Activated naive CD4-positive, alpha-beta T cell (primary cell): ENCODE results near the gene DUSP10.

ENCODE experiments used
- DNase-seq, 4 experiments: peaks; one replicate each; lab custom pipeline; 2025; lab: John Stamatoyannopoulos, UW

Gene DUSP10

DNA sequence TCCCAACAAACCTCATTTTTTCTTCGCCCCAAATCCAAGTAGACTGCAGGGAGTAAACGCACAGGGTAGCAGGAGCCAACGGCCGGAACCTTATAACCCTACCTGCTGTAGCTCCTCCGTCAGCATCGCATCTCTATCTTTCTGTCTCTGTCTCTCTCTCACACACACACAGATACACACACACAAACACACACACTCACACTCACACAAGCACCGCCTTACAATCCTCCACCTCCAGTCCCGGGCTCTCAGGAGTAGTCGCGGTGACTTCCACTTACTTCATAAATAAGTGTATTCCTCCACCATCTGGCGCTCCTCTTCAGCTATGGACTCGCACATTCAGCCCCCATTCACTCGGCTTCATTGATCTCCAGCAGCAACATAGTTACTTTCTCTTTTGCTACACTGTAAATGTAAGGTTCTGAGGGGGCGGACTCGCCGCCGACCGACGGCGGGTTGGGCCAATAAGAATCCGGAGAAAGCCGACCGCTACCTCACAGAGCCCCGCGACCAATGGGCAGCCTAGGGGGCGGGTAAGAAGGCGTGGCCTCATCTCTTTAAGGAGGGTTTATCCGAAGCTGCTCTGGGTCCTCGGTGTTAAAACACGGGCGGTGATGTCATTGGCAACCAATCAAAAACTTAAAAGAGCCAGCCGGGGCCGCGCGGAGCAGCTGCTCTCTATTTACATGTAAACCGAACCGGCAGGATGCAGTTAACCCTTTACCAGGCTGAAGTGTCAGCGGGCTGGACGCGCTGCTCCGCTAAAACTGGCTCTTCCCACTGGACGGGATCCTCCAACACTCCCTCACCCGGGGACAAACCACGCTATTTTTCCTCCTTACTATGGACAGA lies at the start of gene DUSP10:
Gene DUSP10, minus strand, starts transcription at position 387 of the 852 bp plus-strand sequence. CDS start 2,345 bp downstream, outside the sequence.
- peak; percentile 85 to 97 (median 95) for DNase-seq

DNA sequence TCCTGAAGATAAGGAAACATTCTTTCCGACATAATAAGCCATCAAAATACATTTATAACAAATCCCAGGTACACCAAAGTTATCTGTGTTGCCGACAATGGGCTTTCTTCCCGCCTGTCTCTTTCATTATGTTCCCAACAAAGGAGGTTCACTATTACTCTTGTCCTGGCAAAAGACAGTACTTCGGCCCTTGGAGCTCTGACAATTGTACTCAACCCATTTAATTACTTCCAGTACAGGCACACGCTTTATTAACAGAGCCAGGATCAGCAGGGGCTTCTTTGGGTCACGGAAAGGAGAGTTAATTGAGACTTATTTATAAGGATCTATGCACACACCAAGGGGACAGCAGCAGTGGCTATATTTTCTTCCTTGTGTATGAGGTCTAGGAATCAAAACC lies 46.6 kb upstream of the DUSP10 start:
- no peak for DNase-seq

DNA sequence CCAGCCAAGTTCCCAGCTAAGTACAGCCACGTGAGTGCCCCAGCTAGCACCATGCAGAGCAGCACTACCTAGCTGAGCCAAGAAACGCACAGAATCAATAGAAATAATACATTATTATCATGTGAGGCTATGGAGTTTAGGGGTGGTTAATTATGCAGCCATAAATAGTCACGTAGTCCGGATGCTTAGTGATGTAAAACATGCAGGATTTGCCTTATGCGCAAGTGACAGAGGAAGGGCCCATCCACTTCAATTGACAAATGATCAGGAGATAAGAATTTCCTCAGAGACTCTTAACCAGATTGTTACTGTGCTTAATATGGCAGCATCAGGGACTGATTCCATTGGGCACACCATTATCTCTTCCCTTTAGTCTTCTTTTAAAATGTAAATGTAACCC lies 44.8 kb upstream of the DUSP10 start:
- no peak for DNase-seq

DNA sequence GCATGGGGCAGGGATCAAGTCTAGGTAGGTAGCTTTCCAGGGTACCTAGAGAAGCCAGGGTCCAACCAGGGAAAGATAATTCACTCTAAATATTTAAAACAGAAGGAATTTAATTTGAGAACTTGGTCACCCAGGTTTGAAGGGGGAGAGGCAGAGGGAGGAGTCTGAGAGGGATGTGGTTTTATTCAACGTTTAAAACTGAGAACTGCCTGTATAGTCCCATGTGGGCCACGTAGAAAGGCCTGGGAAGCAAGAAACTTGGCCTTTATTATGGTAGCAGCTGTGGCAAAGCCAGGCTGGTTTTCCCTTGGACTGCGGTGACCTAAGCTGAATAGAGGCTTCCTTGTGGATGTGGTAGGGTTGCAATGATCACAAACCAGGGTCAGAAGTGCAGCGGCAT lies 42.0 kb upstream of the DUSP10 start:
- no peak for DNase-seq

DNA sequence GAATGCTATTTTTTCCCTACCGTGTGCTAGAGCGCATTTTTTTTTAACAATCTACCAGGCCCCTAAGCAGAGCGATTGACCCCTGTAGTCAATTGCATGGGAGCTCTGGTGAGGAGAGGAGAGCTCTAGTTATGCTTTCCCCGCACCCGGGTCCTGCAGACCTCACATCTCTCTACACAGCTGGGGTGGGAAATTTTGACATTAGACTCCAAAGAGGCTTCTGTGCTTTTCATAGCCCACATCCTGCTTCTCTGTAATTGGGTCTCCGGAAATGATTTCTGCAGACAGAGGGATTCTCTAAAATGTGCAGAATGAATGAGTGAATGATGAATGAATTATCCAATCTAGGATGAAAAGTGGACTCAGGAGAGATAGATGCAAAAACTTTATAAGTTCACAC lies 41.5 kb upstream of the DUSP10 start:
- no peak for DNase-seq

- DNase-seq: no peak
These were observed 41.1 kb upstream of the DUSP10 start for GRCh38 chr1:221782970-221783369.

DNA sequence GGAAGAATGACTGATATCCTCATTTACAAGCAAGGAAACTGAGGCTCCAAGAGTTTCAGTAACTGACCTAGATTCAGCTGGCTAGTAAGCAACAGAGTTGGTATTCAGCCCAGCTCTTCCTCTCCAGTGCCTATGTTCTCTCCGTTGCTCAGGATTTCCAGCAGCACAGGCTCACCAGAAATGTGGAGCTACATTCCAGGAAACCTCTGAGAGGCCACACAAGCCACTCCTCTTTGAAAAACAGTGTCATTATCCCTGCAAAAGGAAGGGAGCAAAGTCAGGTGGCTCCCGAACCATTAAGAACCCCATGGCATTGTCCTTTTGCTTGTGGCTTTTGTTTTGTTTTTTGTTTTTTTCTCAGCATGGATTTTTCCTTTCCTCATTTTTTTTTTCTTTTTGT lies 40.6 kb upstream of the DUSP10 start:
- no peak for DNase-seq

- DNase-seq: no peak
These were observed 39.3 kb upstream of the DUSP10 start for GRCh38 chr1:221781102-221781755.

GRCh38 chr1:221780175-221780574 lies 38.3 kb upstream of the DUSP10 start:
- no peak for DNase-seq

- DNase-seq: no peak
These were observed 37.9 kb upstream of the DUSP10 start for GRCh38 chr1:221779771-221780170.

DNA sequence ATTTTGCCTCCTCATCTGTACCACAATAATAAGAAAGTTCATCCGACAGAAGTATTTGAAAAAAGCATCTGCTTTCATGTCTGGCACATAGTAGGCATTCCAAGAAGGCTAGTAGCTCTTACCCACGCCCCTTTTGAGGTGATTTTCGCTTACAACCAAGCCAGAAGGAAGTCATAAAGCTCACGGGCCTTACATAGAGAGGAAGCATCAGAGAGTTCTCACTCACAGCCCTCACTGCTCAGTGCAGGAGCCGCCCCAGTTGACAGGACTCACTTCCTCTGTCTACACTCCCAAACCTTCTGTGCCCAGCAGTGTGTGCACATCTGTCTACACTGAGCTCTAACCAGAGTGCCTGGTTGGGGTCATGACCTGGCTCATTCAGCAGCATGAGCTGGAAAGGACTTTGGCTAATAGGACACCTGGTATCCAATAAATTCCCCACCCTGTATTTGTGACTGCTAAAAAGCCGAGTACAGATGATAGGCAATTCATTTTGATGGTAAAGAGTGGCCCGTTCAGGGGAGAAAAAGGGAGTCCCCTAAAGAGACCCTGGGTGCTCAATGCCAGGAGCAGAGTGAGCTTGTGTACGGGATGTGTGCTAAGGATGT lies 36.8 kb upstream of the DUSP10 start:
- DNase-seq: peak in 1 of 4 experiments; percentile 13

DNA sequence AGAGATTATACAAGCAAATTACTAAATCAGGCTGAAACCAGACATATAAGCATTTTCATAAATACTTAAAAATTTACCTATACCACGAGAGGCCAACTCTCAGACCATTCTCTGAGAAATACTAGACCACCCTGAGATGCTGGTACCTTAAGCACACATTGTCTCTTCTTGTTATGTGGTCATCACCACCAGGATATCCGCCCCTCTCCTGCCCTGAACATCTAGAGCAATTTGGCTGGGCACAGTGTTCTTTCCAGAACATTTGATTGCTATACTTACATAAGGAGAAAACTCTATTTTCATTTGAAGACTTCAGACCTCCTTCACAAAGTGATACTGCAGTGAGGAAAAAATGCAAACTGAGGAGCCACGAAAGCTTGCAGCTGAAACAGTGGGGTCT lies 36.2 kb upstream of the DUSP10 start:
- DNase-seq: no peak

DNA sequence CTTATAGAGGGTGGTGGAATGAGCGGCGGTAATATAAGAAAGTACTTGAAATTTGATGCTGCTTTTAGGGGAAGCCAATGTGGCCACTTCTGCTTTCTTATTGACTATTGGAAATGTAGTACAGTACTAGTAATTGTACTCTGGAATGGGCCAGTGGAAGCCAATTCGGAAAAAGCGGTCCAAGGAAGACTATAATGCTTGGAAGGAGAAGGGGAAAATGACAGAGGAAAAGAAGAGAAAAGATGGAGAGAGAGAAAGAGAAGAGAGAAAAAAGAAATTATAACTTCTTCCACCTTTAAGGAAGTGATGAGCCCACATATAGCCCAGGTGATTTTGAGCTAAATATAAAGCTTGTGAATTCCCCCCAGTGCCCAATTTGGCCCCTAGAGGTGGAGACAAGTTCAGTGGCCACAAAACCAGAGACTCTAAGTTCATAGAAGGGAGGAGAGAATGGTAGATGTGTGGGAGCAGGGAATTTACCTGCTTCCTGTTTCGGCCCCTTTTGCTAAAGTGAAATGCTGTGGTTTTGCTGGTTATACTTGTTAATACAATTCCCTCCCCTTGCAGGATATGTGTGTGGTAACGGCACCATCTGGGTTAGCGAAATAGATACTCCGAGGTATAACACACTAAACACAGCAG lies 35.7 kb upstream of the DUSP10 start:
- no peak for DNase-seq

DNA sequence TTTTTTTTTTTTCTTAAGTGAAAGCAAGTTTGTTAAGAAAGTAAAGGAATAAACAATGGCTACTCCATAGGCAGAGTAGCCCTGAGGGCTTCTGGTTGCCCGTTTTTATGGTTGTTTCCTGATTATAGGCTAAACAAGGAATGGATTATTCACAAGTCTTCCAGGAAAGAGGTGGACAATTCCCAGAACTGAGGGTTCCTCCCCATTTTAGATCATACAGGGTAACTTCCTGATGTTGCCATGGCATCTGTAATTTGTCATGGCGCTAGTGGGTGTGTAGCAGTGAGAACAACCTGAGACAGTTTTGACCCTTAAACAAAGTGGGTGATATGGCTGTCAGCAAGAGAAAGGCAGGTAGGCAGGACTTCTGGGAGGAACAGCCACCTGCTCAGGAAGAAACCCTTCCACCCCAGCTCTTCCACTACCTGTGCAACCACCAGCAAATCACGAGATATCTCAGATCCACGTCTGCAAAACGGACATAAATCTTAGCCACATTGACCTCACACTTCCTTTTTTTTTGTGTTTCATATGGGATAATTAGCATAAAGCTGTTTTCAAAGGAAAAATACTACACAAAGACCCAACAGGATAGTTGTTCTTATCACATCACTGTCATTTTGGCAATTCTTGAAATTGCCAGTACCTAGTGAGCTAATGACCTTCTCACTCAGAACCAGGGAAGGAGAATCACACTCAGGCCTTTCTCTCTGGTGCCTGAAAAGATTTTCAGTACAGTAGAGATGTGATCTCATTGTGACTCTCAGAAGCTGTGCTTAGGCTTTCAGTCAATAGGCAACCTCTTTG lies 34.8 kb upstream of the DUSP10 start:
- DNase-seq: no peak

DNA sequence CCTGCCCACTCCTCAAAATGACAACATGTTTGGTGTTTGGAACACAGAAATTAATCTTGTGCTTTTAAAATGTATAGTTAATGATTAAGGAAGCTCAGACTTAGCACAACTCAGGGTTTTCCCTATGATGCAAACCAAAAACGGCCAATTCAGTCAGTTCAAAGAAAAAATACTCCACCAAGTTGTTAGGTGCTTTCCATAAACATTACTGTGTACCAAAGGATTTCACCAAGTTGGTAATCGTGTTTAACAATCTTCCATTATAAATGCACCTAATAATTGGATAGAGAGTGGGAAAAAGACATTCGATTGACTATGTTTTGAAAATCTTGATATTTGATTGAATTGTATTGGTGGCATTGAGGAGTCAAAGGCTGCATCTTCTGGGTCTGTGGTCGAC lies 33.3 kb upstream of the DUSP10 start:
- DNase-seq: no peak

DNA sequence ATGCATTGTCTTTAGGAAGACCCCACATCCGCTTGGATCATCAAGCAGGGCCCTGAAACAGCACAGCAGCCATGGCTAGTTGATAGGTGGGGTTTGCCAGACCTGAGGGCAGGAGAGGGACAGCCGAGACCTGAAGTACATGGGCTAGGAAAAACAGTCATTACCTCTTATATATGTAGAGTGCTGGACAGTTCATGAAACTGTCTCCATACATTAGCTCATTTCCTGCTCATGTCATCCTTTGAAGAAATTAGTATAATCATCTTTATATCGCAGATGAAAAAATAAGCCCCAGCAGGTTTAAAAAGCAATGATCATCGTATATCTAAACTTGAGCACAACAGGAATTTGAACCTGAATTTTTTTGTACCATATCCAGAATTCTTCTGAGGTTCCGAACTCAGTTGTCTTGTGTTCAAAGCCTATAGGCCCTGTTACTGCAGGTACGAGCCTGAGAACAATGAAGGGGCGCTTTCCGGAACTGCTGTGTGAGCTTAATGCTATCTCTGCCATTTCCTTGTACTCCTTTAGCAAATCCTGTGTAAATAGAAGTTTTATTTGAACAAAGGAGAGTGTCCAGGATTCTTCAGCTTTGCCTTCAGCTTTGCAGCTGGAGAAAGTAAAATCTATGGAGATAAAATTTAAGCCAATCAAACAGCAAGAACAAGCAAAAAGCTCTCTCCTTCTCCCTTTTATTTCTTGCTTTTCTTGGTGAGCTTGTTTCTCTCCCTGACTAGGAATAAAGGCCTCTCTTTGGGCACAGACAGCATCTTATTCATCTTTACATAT lies 32.4 kb upstream of the DUSP10 start:
- no peak for DNase-seq

GRCh38 chr1:221773383-221773782 lies 31.5 kb upstream of the DUSP10 start:
- no peak for DNase-seq

DNA sequence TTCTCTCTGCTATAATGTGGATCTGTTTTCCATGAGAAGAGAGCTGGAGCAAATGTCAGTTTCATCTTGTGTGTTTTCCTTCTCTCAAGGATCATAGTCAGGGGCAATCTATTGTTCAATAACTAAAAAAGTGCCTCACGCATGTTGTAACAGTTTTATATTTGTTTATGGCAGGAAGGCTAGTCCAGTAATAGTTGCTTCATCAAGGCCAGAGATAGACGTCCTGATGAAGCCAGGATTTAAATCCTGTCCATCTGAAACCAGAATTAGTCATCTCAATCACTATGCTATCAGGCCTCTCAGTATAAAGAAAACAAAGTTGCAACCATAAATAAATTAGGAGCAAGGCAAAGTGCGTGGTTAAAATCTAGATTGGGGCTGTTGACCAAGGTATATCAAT lies 30.2 kb upstream of the DUSP10 start:
- DNase-seq: no peak

GRCh38 chr1:221768444-221769066 lies 26.7 kb upstream of the DUSP10 start:
- DNase-seq: no peak

DNA sequence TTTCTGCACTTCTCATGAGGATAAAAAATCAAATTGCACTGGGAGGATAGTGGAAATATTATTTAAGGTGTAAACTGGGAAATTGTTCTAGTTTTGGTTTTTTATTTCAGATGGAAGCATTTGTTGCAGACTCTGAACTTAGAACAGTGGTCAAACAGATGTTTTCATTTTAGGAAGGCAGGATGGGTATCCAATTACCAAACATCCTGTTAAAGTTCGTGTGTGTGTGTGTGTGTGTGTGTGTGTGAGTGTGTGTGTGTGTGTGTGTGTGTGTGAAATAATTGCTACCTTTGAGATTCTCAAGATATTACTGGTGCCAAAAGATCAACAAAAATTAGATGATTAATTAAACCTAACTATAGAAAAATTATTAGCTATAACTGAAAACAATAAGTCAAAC lies 24.3 kb upstream of the DUSP10 start:
- no peak for DNase-seq
